ENCODE measurements around the gene C4orf50.

C4orf50 gene

DNA sequence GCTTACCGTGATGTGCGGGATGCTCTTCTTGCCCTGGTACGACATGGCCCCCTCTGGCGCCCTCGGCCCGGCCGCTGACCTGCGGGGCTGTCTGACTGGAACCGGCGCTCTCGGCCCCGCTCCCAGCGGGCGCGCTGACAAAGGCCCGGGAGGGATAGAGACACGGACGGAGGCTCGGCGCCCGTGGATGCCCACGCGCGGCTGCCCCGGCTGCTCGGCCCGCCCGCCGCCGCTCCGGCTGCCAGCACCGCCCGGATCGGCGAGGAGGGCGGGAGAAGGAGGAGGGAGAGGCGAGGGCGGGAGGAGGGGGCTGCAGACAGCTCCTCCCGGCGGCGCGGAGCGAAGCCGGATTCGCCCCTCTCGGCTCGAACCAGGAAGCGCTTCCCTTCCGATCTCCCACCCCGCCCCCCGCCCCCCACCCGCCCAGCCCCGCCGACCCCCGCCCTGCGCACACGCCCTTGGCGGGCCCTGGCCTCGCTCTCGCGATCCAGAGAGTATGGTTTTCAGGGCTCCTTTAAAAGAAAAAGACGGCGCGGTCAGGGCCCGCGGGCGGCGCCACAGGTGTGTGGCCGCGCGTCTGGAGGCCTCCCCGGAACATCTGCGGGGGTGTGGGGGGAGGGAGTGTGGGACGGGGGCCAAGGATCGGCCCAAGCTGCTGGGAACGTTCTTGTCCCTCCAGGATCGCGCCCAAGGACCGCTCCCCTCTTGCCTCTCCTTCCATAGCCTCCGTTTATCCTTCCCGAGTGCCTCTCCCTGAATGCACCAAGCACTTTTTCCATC, 129.8 kb downstream of the C4orf50 start:
- no peak overlapping the region for H3K4me3 ChIP-seq (ENCODE audit: low read length)

DNA sequence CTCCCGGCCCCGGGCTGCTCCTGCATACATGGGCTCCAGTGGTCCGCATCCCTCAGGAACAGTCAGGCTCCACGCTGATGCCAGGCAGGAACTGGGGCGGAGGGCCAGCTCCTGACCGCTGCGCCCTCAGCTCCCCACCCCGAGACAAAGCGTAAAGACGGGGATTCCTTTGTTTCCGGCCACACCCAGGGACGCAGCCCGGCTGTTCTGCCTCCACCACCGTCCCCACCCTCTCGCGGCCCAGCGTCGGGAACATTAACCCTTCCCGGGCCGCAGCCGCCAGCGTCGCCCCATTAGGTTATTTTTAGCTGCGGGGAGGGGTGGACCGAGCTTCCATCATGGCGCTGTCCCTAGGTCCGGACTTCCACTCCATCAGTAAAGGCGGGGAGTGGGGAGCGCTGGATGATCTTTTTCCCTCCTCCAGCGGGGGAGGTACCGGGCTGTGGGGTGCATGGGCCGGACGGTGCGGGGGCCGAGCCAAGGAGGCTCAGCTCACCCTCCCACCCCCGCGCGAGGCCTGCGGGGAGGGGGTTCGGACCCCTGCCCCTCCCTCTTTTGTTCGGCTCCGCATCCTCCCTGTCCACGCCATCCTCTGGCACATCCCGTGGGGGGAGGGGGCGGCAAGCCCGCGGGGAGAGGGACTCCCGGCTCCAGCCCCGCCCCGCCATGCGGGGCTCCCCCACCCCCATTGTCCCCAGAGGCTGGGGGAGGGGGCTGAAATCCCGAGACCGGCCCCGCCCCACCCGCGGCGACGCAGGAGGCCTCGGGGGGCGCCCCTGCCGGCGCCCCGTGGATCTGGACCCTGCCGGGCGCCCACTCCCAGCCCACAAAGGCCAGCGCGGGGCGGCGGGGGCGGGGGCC, 130.6 kb downstream of the C4orf50 start:
- H3K4me3 ChIP-seq (ENCODE audit: low read length) = peak overlapping the region; percentile 15
- TF ChIP-seq, protein P1, sequence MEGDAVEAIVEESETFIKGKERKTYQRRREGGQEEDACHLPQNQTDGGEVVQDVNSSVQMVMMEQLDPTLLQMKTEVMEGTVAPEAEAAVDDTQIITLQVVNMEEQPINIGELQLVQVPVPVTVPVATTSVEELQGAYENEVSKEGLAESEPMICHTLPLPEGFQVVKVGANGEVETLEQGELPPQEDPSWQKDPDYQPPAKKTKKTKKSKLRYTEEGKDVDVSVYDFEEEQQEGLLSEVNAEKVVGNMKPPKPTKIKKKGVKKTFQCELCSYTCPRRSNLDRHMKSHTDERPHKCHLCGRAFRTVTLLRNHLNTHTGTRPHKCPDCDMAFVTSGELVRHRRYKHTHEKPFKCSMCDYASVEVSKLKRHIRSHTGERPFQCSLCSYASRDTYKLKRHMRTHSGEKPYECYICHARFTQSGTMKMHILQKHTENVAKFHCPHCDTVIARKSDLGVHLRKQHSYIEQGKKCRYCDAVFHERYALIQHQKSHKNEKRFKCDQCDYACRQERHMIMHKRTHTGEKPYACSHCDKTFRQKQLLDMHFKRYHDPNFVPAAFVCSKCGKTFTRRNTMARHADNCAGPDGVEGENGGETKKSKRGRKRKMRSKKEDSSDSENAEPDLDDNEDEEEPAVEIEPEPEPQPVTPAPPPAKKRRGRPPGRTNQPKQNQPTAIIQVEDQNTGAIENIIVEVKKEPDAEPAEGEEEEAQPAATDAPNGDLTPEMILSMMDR (conservative IDR thresholded peaks at IDR 0.05; ENCODE audit: low read depth, low read length) = no peak
- no peak for DNase-seq (ENCODE audit: low read depth)

More for the DNA sequence above, 129.8 kb downstream of the C4orf50 start:
- TF ChIP-seq, protein P1 (conservative IDR thresholded peaks at IDR 0.05; ENCODE audit: low read depth, low read length) = no peak
- DNase-seq (ENCODE audit: low read depth) = no peak

DNA sequence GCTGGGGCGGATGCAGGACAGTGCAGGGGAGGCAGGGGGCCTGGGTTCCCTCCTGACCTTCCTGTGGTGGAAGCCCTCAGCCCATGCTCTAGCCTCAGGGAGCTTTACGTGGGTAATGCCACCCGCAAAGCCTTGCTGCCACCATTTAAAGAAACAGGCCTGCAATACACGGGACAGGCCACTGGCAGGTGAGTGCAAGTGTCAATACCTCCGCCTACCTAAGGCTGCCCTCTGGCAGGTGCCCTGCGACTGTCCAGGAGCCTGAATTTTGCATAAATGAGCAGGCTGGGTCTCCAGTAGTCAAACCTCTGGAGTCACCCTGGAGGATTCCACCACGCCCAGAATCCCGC, 131.2 kb downstream of the C4orf50 start:
- DNase-seq (ENCODE audit: low read depth) = no peak
- no peak overlapping the region for H3K4me3 ChIP-seq (ENCODE audit: low read length)
- TF ChIP-seq, protein P1 (conservative IDR thresholded peaks at IDR 0.05; ENCODE audit: low read depth, low read length) = no peak

DNA sequence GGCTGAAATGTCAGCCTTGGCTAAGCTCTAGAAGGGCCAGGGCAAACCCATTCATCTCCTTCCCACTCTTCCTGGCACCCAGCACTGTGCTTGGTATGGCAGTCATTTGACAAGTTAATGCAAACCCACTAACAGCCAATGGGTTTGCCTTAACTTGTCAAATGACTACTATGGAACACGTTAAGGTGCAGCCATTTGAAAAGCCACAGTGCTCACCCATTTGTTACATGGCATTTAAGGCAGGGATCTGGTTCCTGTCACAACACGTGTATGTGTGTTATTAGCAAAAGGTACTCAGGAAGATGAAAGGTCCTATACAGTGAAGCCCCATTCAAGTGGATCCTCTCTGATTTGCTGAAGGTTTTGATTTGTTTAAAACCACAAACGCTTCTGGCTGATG, 132.5 kb downstream of the C4orf50 start:
- no peak for DNase-seq (ENCODE audit: low read depth)
- TF ChIP-seq, protein P1 (conservative IDR thresholded peaks at IDR 0.05; ENCODE audit: low read depth, low read length) = no peak
- no peak overlapping the region for H3K4me3 ChIP-seq (ENCODE audit: low read length)

DNA sequence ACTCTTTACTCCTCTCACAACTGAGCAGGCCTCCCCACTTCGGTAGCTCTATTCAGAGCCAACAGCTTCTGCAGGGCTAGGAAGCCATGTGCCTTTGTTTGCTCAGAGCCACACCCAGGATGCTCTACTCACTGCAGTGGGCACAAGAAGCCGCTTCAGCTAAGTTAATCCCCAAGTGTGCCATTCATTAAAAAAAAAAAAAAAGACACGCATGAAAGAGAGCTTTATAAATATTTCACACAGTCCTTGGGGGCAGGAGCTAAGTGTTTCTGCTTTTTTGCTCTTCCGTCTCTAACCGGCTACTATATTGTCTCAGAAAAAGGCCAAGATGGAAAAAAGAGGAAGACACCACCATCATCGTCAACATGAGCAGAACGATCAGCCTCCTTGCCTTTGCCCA, 133.4 kb downstream of the C4orf50 start:
- no peak for DNase-seq (ENCODE audit: low read depth)
- TF ChIP-seq, protein P1 (conservative IDR thresholded peaks at IDR 0.05; ENCODE audit: low read depth, low read length) = no peak
- no peak overlapping the region for H3K4me3 ChIP-seq (ENCODE audit: low read length)

DNA sequence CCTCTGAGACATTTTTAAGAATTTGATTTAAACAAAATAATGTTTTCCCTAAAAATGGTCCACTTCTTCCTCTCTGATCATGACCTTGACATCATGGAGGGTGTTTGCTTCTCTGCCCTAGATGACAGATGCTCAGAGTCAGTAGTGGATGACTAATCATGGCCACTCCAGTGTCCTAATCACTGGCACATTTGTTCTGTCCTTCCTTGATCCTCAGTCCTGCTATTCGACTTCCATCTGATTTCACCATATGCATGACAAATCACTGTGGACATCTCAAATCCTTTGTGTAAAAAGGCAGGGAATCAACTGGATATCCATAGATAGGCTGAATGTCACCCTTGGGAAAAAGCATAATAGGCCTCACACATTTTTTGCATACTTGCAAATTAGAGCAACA, 134.3 kb downstream of the C4orf50 start:
- no peak overlapping the region for H3K4me3 ChIP-seq (ENCODE audit: low read length)
- DNase-seq (ENCODE audit: low read depth) = no peak
- TF ChIP-seq, protein P1 (conservative IDR thresholded peaks at IDR 0.05; ENCODE audit: low read depth, low read length) = no peak
